Astrocyte (in vitro differentiated cells and primary cell): ENCODE results near the gene ATG2B. TPM values are rescaled to one million over a fixed set of nuclear protein-coding genes. Genes with fewer than 3 reads are reported as not detected.

Experiments
- DNase-seq: peaks from one replicate; pipeline ENCODE4 v3.0.0-alpha.2; 2010; ENCODE audit warnings: low read depth
- FAIRE-seq: peaks from 2 replicates; lab custom pipeline; 2011; peaks lifted over from hg19 to GRCh38; lab: Jason Lieb, UNC
- H2AFZ ChIP-seq: 2 replicates; pipeline ENCODE4 v1.6.0; 2012; ENCODE audit warnings: low read depth, low read length, inconsistent platforms
- H3K27ac ChIP-seq: 2 replicates; pipeline ENCODE4 v1.5.1; 2011; ENCODE audit warnings: low read depth, low read length, inconsistent platforms
- H3K27me3 ChIP-seq: 2 replicates; pipeline ENCODE4 v1.6.0; 2011; ENCODE audit warnings: low read length, inconsistent platforms; ENCODE audit not compliant: insufficient read depth
- H3K36me3 ChIP-seq: 2 replicates; pipeline ENCODE4 v1.5.1; 2011; ENCODE audit warnings: low read length, inconsistent platforms; ENCODE audit not compliant: insufficient read depth
- H3K4me1 ChIP-seq: 2 replicates; pipeline ENCODE4 v1.5.1; 2011; ENCODE audit warnings: low read length, inconsistent platforms; ENCODE audit not compliant: insufficient read depth
- H3K4me2 ChIP-seq: 2 replicates; pipeline ENCODE4 v1.6.0; 2012; ENCODE audit warnings: low read length, inconsistent platforms
- H3K4me3 ChIP-seq: 2 replicates; pipeline ENCODE4 v1.5.1; 2011; ENCODE audit warnings: low read depth, mild to moderate bottlenecking, low read length, inconsistent platforms; ENCODE audit not compliant: insufficient read depth
- H3K79me2 ChIP-seq: 2 replicates; pipeline ENCODE4 v1.6.0; 2012; ENCODE audit warnings: mild to moderate bottlenecking, low read length, inconsistent platforms; ENCODE audit not compliant: insufficient read depth
- H3K9ac ChIP-seq: 2 replicates; pipeline ENCODE4 v1.6.0; 2012; ENCODE audit warnings: mild to moderate bottlenecking, low read length, inconsistent platforms
- H3K9me3 ChIP-seq: 2 replicates; pipeline ENCODE4 v1.5.1; 2012; ENCODE audit warnings: low read depth, mild to moderate bottlenecking, low read length, inconsistent platforms; ENCODE audit not compliant: insufficient read depth
- H4K20me1 ChIP-seq: 2 replicates; pipeline ENCODE4 v1.6.0; 2012; ENCODE audit warnings: low read length, inconsistent platforms; ENCODE audit not compliant: insufficient read depth
- H3K27ac Mint-ChIP-seq: one replicate; pipeline ENCODE4 v1.8.0; 2021; ENCODE audit warnings: mild to moderate bottlenecking, mixed read lengths; ENCODE audit not compliant: unreplicated experiment
- H3K27me3 Mint-ChIP-seq: one replicate; pipeline ENCODE4 v1.8.0; 2021; ENCODE audit warnings: low read depth, mixed read lengths; ENCODE audit not compliant: unreplicated experiment
- H3K36me3 Mint-ChIP-seq: one replicate; pipeline ENCODE4 v1.8.0; 2021; ENCODE audit warnings: low read depth, mixed read lengths; ENCODE audit not compliant: unreplicated experiment
- H3K4me1 Mint-ChIP-seq: one replicate; pipeline ENCODE4 v1.8.0; 2021; ENCODE audit warnings: low read depth, mixed read lengths; ENCODE audit not compliant: unreplicated experiment
- H3K4me3 Mint-ChIP-seq: one replicate; pipeline ENCODE4 v1.8.0; 2021; ENCODE audit warnings: mild to moderate bottlenecking, moderate library complexity, mixed read lengths; ENCODE audit not compliant: unreplicated experiment
- H3K9me3 Mint-ChIP-seq: one replicate; pipeline ENCODE4 v1.8.0; 2021; ENCODE audit warnings: mild to moderate bottlenecking, mixed read lengths; ENCODE audit not compliant: unreplicated experiment
- CTCF ChIP-seq: IDR thresholded peaks from 2 replicates; pipeline ENCODE4 v1.5.1; 2011; ENCODE audit warnings: low read depth, mild to moderate bottlenecking, inconsistent platforms, low read length, moderate library complexity; ENCODE audit not compliant: insufficient read depth
- EZH2 ChIP-seq: IDR thresholded peaks from 2 replicates; pipeline ENCODE4 v1.6.1; 2012; ENCODE audit warnings: mild to moderate bottlenecking, low read length, inconsistent platforms; ENCODE audit not compliant: insufficient read depth
- total RNA-seq: library from RNA; stranded (reverse); gene quantifications from 2 replicates; pipeline ENCODE4 v1.2.1, GENCODE V29; 2021

The ATG2B gene
- total RNA-seq, 1 donor from 2014 or later = 14.2 TPM

- no peak overlapping the region for H3K27ac Mint-ChIP-seq
- Histone ChIP-seq H3K4me3 (no peak overlapping the region), H3K27ac (no peak overlapping the region), H3K4me1 (peaks cover 15% of the 10 kb centered on the region), H3K4me2 (no peak overlapping the region), H3K36me3 (no peaks in the 10 kb centered on the region), H3K9ac (no peak overlapping the region), H3K27me3 (no peaks in the 10 kb centered on the region), H2AFZ (no peak overlapping the region), H3K9me3 (no peaks in the 10 kb centered on the region), H4K20me1 (peaks cover 59% of the 10 kb centered on the region), H3K79me2 (peaks cover 86% of the 10 kb centered on the region)
- DNase-seq = no peak
- no peaks in the 10 kb centered on the region for H3K27me3 Mint-ChIP-seq
- peaks cover 4% of the 10 kb centered on the region for H3K36me3 Mint-ChIP-seq
- no peak overlapping the region for H3K4me3 Mint-ChIP-seq
- H3K4me1 Mint-ChIP-seq = peaks cover 12% of the 10 kb centered on the region
- H3K9me3 Mint-ChIP-seq = no peaks in the 10 kb centered on the region
- no peak for FAIRE-seq
- TF ChIP-seq EZH2 (no peak), CTCF (no peak)
These were observed 3.2 kb downstream of the ATG2B start for GRCh38 chr14:96359959-96360358.

- Histone ChIP-seq H3K9ac (no peak overlapping the region), H2AFZ (no peak overlapping the region), H3K79me2 (peaks cover 78% of the 10 kb centered on the region), H3K36me3 (no peaks in the 10 kb centered on the region), H3K4me2 (no peak overlapping the region), H3K9me3 (no peaks in the 10 kb centered on the region), H3K27me3 (no peaks in the 10 kb centered on the region), H3K27ac (no peak overlapping the region), H4K20me1 (peaks cover 61% of the 10 kb centered on the region), H3K4me3 (no peak overlapping the region), H3K4me1 (peaks cover 8% of the 10 kb centered on the region)
- Mint-ChIP-seq H3K4me1 (peaks cover 6% of the 10 kb centered on the region), H3K9me3 (peaks cover 4% of the 10 kb centered on the region), H3K36me3 (peaks cover 2% of the 10 kb centered on the region), H3K27me3 (no peaks in the 10 kb centered on the region), H3K4me3 (no peak overlapping the region), H3K27ac (no peak overlapping the region)
- FAIRE-seq (no peak), DNase-seq (no peak)
- TF ChIP-seq CTCF (peak; percentile 11), EZH2 (no peak)
These were observed 5.9 kb downstream of the ATG2B start for GRCh38 chr14:96357216-96357615.

GRCh38 chr14:96354246-96354645 is 8.9 kb downstream of the ATG2B start:
- Mint-ChIP-seq H3K9me3 (peaks cover 4% of the 10 kb centered on the region), H3K27me3 (no peaks in the 10 kb centered on the region), H3K4me3 (no peak overlapping the region), H3K4me1 (peaks cover 8% of the 10 kb centered on the region), H3K27ac (no peak overlapping the region), H3K36me3 (peaks cover 2% of the 10 kb centered on the region)
- no peak overlapping the region for H3K27ac ChIP-seq
- no peaks in the 10 kb centered on the region for H3K36me3 ChIP-seq
- H3K27me3 ChIP-seq = no peaks in the 10 kb centered on the region
- DNase-seq (no peak), FAIRE-seq (no peak)
- no peak overlapping the region for H3K4me3 ChIP-seq
- H3K79me2 ChIP-seq = peaks cover 62% of the 10 kb centered on the region
- TF ChIP-seq EZH2 = no peak
- TF ChIP-seq CTCF = no peak
- H3K9me3 ChIP-seq = no peaks in the 10 kb centered on the region
- no peak overlapping the region for H3K9ac ChIP-seq
- no peak overlapping the region for H2AFZ ChIP-seq
- H4K20me1 ChIP-seq = peaks cover 51% of the 10 kb centered on the region
- H3K4me2 ChIP-seq = no peak overlapping the region
- H3K4me1 ChIP-seq = no peaks in the 10 kb centered on the region
